ENCODE data around the gene FBLN1. TPM values are rescaled to one million over a fixed set of nuclear protein-coding genes. Genes with fewer than 3 reads are reported as not detected.

FBLN1 gene
- total RNA-seq, 1 experiment from 2014 or later: 28.6 TPM

GRCh38 chr22:45630436-45630835 lies 127.8 kb downstream of the FBLN1 start:
- Mint-ChIP-seq H3K4me3 (ENCODE audit: low read depth, unreplicated experiment) (no peak overlapping the region), H3K27me3 (ENCODE audit: unreplicated experiment) (no peaks in the 10 kb centered on the region), H3K36me3 (ENCODE audit: insufficient read depth, unreplicated experiment) (peaks cover 11% of the 10 kb centered on the region), H3K27ac (ENCODE audit: unreplicated experiment) (peak overlapping the region; percentile 53), H3K4me1 (ENCODE audit: low read depth, unreplicated experiment) (peaks cover 53% of the 10 kb centered on the region), H3K9me3 (ENCODE audit: low read depth, unreplicated experiment) (no peaks in the 10 kb centered on the region)
- no peak for DNase-seq
- no peak for TF ChIP-seq CTCF (IDR thresholded peaks at IDR 0.05; ENCODE audit: unreplicated experiment)
- CTCF ChIA-PET: no interaction called here
- intact Hi-C loops (cut with micrococcal nuclease; ENCODE audit: unreplicated experiment): no loop called here
- no TSS peak for BruUV-seq (replicated peaks)

DNA sequence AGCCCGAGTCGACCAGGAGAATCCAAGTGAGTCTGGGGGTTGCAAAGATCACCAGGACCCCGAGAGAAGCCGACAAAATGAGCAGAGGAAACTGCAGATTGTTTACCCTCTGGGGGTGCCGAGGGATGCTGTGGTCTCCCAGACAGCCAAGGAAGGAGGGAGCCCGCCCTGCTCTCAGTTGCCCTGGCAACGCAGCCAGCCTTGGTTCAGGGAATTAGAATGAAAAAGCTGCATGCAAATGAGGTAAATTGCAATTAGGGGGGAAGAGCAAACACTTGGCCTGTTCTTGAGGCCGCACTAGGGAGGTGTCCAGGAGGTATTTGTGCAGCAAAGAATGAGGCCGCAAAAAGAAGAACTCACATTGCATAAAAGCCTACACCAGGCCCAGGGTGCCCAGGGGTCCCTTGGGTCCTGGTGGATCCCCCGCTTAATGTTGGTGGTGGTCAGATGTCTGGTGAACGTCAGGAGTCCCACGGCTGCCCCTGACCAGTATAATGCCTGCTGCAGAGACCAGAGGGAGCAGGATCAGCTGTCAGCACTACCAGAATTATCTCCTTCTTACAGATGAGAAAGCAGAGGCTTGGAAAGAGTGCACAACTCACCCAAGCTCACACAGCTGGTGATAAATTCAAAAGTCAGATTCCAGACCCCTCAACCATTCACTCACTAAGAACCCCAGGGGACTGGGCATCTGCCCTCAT lies 128.6 kb downstream of the FBLN1 start:
- H3K27ac Mint-ChIP-seq (ENCODE audit: unreplicated experiment): peak overlapping the region; percentile 53
- no peaks in the 10 kb centered on the region for H3K9me3 Mint-ChIP-seq (ENCODE audit: low read depth, unreplicated experiment)
- H3K4me3 Mint-ChIP-seq (ENCODE audit: low read depth, unreplicated experiment): no peak overlapping the region
- no TSS peak for BruUV-seq (replicated peaks)
- no peak for DNase-seq
- H3K36me3 Mint-ChIP-seq (ENCODE audit: insufficient read depth, unreplicated experiment): peaks cover 4% of the 10 kb centered on the region
- H3K4me1 Mint-ChIP-seq (ENCODE audit: low read depth, unreplicated experiment): peaks cover 45% of the 10 kb centered on the region
- intact Hi-C loops (cut with micrococcal nuclease; ENCODE audit: unreplicated experiment): no loop called here
- no peaks in the 10 kb centered on the region for H3K27me3 Mint-ChIP-seq (ENCODE audit: unreplicated experiment)
- TF ChIP-seq CTCF (IDR thresholded peaks at IDR 0.05; ENCODE audit: unreplicated experiment): no peak
- CTCF ChIA-PET: no interaction called here

- Mint-ChIP-seq H3K27me3 (ENCODE audit: unreplicated experiment) (no peaks in the 10 kb centered on the region), H3K36me3 (ENCODE audit: insufficient read depth, unreplicated experiment) (no peaks in the 10 kb centered on the region), H3K9me3 (ENCODE audit: low read depth, unreplicated experiment) (no peaks in the 10 kb centered on the region), H3K4me3 (ENCODE audit: low read depth, unreplicated experiment) (no peak overlapping the region), H3K27ac (ENCODE audit: unreplicated experiment) (peak overlapping the region; percentile 53), H3K4me1 (ENCODE audit: low read depth, unreplicated experiment) (peaks cover 46% of the 10 kb centered on the region)
- TF ChIP-seq CTCF (IDR thresholded peaks at IDR 0.05; ENCODE audit: unreplicated experiment): no peak
- no TSS peak for BruUV-seq (replicated peaks)
- intact Hi-C loops (cut with micrococcal nuclease; ENCODE audit: unreplicated experiment): no loop called here
- no peak for DNase-seq
- CTCF ChIA-PET: no interaction called here
Observed at GRCh38 chr22:45631841-45632238, 129.2 kb downstream of the FBLN1 start.

GRCh38 chr22:45632791-45633515 lies 130.3 kb downstream of the FBLN1 start:
- TSS peak; percentile 51 for BruUV-seq (replicated peaks)
- peak overlapping the region; percentile 41 for H3K4me3 Mint-ChIP-seq (ENCODE audit: low read depth, unreplicated experiment)
- CTCF ChIA-PET: no interaction called here
- TF ChIP-seq CTCF (IDR thresholded peaks at IDR 0.05; ENCODE audit: unreplicated experiment): no peak
- DNase-seq: peak; percentile 84
- no peaks in the 10 kb centered on the region for H3K27me3 Mint-ChIP-seq (ENCODE audit: unreplicated experiment)
- H3K27ac Mint-ChIP-seq (ENCODE audit: unreplicated experiment): peak overlapping the region; percentile 53
- H3K4me1 Mint-ChIP-seq (ENCODE audit: low read depth, unreplicated experiment): peaks cover 56% of the 10 kb centered on the region
- H3K36me3 Mint-ChIP-seq (ENCODE audit: insufficient read depth, unreplicated experiment): no peaks in the 10 kb centered on the region
- H3K9me3 Mint-ChIP-seq (ENCODE audit: low read depth, unreplicated experiment): no peaks in the 10 kb centered on the region
- intact Hi-C loops (cut with micrococcal nuclease; ENCODE audit: unreplicated experiment): no loop called here
